HG03469 (cell line): ENCODE results near the gene TM4SF5.

Source experiments
- ATAC-seq: cut with Tn5 transposase; IDR thresholded peaks from one replicate; pipeline ENCODE4 v1.9.1; 2021; ENCODE audit warnings: mild to moderate bottlenecking, moderate library complexity, moderate number of reproducible peaks; ENCODE audit not compliant: unreplicated experiment

The TM4SF5 gene

GRCh38 chr17:4744999-4745969, 26.4 kb upstream of the TM4SF5 start:
- no peak for ATAC-seq

DNA sequence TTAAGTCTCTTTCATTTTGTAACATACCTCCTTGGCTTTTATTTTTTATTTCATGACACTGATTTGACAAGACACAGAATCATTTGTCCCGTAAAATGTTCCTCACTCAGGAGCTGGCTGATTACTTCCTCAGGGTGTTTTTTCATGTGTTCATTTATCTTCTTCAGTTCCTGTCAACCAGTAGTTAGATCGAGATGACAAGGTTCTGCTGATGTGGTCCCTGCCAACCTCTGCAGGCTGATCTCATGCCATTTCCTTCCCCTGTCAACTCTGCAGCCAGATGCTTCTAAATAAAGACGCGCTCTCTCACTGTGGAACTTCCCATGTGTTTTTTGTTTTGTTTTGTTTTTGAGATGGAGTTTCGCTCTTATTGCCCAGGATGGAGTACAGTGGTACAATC, 23.8 kb upstream of the TM4SF5 start:
- ATAC-seq = no peak

GRCh38 chr17:4748686-4749085, 23.0 kb upstream of the TM4SF5 start:
- ATAC-seq = no peak

GRCh38 chr17:4750606-4751005, 21.1 kb upstream of the TM4SF5 start:
- no peak for ATAC-seq

DNA sequence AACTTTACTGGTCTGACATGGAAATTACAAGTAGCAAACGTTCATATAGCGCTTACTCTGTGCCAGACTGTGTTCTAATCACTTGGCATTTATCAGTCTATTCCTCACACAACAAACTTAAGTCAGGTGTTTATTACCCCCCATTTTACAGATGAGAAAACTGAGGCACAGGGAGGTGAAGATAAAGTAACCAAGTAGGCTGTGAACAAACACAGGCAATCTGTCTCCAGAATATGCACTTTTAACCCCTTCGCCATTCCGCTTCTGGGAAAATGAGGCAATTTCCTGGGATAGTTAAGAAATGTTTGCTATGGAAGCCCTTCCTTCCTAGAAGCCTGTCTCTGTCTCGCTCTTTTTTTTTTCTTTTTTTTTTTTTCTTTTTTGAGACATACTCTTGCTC, 19.8 kb upstream of the TM4SF5 start:
- no peak for ATAC-seq

GRCh38 chr17:4753392-4753791, 18.3 kb upstream of the TM4SF5 start:
- no peak for ATAC-seq

- no peak for ATAC-seq
These were observed 11.9 kb upstream of the TM4SF5 start for GRCh38 chr17:4759776-4760236.

GRCh38 chr17:4764595-4764994, 7.1 kb upstream of the TM4SF5 start:
- no peak for ATAC-seq

- no peak for ATAC-seq
These were observed 5.5 kb upstream of the TM4SF5 start for GRCh38 chr17:4766201-4766600.

DNA sequence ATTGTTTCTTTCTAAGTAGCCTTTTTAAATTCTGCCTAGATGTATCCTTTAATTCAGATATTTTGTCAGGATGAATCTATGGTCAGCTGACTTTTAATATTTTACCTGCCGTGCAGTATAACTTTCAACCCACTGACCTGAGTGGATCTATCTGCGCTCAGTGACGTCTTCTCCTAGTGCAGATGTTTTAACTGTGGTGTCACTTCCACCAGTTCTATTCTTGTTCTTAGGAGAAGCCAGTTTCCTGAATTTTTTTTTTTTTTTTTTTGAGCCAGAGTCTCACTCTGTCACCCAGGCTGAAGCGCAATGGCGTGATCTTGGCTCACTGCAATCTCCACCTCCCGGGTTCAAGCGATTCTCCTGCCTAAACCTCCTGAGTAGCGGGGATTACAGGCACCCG, 5.0 kb upstream of the TM4SF5 start:
- ATAC-seq = no peak

GRCh38 chr17:4768298-4768697, 3.4 kb upstream of the TM4SF5 start:
- no peak for ATAC-seq

- no peak for ATAC-seq
These were observed 2.1 kb upstream of the TM4SF5 start for GRCh38 chr17:4769628-4770027.

DNA sequence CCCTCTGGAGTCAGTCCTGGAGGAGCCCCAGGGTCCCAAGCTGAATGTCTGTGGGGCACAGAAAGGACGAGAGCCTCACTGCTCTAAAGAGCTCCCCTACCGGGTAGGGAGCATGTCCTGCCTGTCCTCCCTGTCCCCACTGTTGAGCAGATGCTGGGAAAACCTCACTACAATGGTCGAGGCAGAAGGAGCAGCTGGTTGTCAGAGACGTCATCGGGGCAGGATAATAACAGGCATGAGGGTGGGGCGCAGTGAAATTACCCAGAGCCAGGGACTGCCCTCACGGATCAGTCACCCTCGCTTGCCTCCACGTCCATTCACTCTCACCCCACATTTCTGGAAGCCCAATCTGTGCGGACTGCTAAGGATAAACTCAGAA, 538 bp downstream of the TM4SF5 start:
- no peak for ATAC-seq

DNA sequence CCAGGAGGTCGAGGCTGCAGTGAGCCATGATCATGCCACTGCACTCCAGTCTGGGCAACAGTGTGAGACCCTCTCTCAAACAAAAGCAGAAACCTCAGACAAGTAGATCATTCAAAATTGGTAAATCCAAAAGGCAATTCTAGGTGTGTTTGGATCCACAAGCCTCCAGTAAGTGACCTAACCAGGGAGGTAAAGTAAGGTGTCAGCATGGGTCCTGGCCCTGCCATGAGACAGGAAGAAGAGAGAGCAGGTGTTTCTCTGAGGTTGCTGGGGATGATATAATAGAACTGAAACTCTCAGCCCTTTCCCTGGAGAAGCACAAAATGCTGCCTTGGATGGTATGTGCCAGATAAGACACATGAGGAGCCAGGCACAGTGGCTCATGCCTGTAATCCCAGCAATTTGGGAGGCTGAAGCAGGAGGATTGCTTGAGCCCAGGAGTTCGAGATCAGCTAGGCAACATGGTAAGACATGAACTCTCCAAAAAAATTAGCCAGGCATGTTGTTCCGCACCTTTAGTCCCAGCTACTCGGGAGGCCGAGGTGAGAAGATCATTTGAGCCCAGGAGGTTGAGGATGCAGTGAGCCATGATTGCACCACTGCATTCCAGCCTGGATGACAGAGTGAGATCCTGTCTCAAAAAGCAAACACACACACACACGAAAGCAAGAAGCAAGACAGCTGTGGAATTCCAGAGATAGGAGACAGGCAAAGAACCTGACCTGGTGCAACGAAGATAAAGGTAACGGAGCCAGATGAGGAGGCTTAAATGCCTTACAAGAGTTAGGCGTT, 6.5 kb downstream of the TM4SF5 start:
- no peak for ATAC-seq

- ATAC-seq = no peak
These were observed 8.8 kb downstream of the TM4SF5 start for GRCh38 chr17:4780325-4780955.

GRCh38 chr17:4782652-4783051, 11.0 kb downstream of the TM4SF5 start:
- ATAC-seq = no peak

- no peak for ATAC-seq
These were observed 13.8 kb downstream of the TM4SF5 start for GRCh38 chr17:4785311-4786105.

DNA sequence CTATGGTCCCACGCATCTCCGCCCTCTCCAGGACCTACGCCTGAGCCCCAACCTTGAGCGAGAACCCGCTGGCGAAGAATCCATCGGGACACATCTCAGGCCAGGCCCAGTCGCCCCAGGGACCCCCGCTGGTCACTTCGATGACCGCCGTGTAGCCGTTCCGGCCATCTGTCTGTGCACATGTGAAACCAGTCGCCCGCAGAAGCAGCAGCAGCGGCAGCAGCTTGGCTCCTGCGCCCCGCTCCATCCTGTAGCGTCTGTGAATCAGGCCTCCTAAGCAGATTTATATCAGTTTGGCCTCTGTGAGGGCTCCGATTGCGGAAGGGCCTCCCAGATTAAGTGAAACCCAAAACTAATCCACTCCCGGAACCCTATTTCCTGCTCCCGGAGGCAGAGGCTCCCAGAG, 14.4 kb downstream of the TM4SF5 start, which contains the start of gene VMO1:
VMO1 (minus strand) TSS at position 259 of the 406 bp plus-strand sequence; CDS start at position 247, 12 bp downstream.
- ATAC-seq = no peak

DNA sequence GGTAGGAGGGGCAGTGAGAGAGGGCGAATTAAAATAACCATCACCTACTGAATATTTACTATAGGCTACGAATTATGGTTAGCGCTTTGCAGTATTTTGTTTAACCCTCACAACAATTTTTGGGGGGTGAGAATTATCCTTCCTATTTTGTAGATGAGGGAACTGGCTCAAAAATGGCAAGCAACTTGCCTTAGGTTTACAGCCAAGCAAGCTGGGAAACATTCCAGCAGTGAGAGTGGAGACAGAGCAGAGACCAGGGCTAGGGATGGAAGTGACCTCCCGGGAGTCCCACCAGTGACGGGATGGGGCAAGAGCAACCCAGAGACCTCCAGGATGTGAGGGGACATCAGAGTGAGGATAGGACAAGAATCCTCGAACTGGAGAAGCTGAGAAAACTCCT, 14.8 kb downstream of the TM4SF5 start:
- ATAC-seq = no peak

- no peak for ATAC-seq
These were observed 16.6 kb downstream of the TM4SF5 start for GRCh38 chr17:4788159-4788806.
